DOHH2 (cell line): ENCODE results near the gene OSBPL1A.

Source experiments
- EZH2phosphoT487 ChIP-seq: fragments of 200-600 bp; sonication (generic); IDR thresholded peaks from 2 replicates; pipeline ENCODE4 v1.6.1; 2017; ENCODE audit warnings: borderline replicate concordance, mild to moderate bottlenecking, antibody characterized with exemption, low read length, moderate library complexity, mixed read lengths
- TF ChIP-seq, protein P1 (sequence below): fragments of 200-600 bp; sonication (generic); IDR thresholded peaks from one replicate; pipeline ENCODE4 v1.5.1; 2014; ENCODE audit warnings: antibody characterized with exemption, mild to moderate bottlenecking, low read depth, low read length; ENCODE audit not compliant: poor library complexity, severe bottlenecking

GRCh38 chr18:24321071-24321470, 76.6 kb downstream of the OSBPL1A start:
- TF ChIP-seq, protein P1, sequence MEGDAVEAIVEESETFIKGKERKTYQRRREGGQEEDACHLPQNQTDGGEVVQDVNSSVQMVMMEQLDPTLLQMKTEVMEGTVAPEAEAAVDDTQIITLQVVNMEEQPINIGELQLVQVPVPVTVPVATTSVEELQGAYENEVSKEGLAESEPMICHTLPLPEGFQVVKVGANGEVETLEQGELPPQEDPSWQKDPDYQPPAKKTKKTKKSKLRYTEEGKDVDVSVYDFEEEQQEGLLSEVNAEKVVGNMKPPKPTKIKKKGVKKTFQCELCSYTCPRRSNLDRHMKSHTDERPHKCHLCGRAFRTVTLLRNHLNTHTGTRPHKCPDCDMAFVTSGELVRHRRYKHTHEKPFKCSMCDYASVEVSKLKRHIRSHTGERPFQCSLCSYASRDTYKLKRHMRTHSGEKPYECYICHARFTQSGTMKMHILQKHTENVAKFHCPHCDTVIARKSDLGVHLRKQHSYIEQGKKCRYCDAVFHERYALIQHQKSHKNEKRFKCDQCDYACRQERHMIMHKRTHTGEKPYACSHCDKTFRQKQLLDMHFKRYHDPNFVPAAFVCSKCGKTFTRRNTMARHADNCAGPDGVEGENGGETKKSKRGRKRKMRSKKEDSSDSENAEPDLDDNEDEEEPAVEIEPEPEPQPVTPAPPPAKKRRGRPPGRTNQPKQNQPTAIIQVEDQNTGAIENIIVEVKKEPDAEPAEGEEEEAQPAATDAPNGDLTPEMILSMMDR: no peak
- TF ChIP-seq EZH2phosphoT487: no peak
